Thymus (tissue), 11 donors: Measurements from ENCODE around the gene ANOS1. TPM values are rescaled to one million over a fixed set of nuclear protein-coding genes. Genes with fewer than 3 reads are reported as not detected.

Source experiments
- DNase-seq, 9 donors: peaks; one replicate each; pipeline ENCODE4 v3.0.0-alpha.2; 2013; ENCODE audit warnings: low spot score in 9 of 9, low read depth in 6 of 9, missing footprints in 1 of 9
- H3K27ac ChIP-seq, 2 donors: one replicate each; pipeline ENCODE4 v1.5.1; 2013; ENCODE audit warnings: control low read depth in 1 of 2, low read depth in 1 of 2, low read length in 1 of 2, mild to moderate bottlenecking in 1 of 2, moderate library complexity in 1 of 2
- H3K27me3 ChIP-seq, 2 donors: one replicate each; pipeline ENCODE4 v1.5.1; 2013; ENCODE audit warnings: low read length in 1 of 2; ENCODE audit not compliant: control insufficient read depth in 2 of 2, insufficient read depth in 1 of 2
- H3K36me3 ChIP-seq, 2 donors: one replicate each; pipeline ENCODE4 v1.5.1; 2013; ENCODE audit warnings: low read length in 1 of 2, mild to moderate bottlenecking in 1 of 2, moderate library complexity in 1 of 2; ENCODE audit not compliant: control insufficient read depth in 2 of 2, insufficient read depth in 2 of 2
- H3K4me1 ChIP-seq, 2 donors: one replicate each; pipeline ENCODE4 v1.5.1; 2013; ENCODE audit warnings: low read length in 2 of 2; ENCODE audit not compliant: control insufficient read depth in 2 of 2, insufficient read depth in 2 of 2
- H3K4me3 ChIP-seq, 2 donors: one replicate each; pipeline ENCODE4 v1.5.1; 2013; ENCODE audit warnings: low read length in 2 of 2, control low read depth in 1 of 2, mild to moderate bottlenecking in 1 of 2
- H3K9me3 ChIP-seq, 2 donors: one replicate each; pipeline ENCODE4 v1.5.1; 2013; ENCODE audit warnings: low read length in 1 of 2, mild to moderate bottlenecking in 1 of 2; ENCODE audit not compliant: control insufficient read depth in 2 of 2, insufficient read depth in 1 of 2
- WGBS: extraction: QIAGEN DNeasy Blood & Tissue Kit; methylation state at CpG from one replicate; pipeline ENCODE4 v1.1.7; 2013; 5-methylcytosine and 5-hydroxymethylcytosine counted together
- polyA plus RNA-seq: library from polyadenylated mRNA; stranded (reverse); fragments of 200-250 nt; gene quantifications from one replicate; pipeline ENCODE4 v1.2.3, GENCODE V29; 2013
- total RNA-seq: library from RNA; stranded (reverse); fragments of 120-200 nt; gene quantifications from one replicate; pipeline ENCODE4 v1.2.4, GENCODE V29; 2013
- donor health status: healthy.

The ANOS1 gene
- total and polyA plus RNA-seq, 2 donors, result 1.3 to 3.4 TPM

GRCh38 chrX:8657883-8658282 is 74.1 kb downstream of the ANOS1 start:
- no peak for DNase-seq
- WGBS, result 91% methylated on average over 2 of the region's 2 CpGs
- Histone ChIP-seq H3K27me3 (no peaks in the 10 kb centered on the region), H3K4me3 (no peak overlapping the region), H3K36me3 (no peaks in the 10 kb centered on the region), H3K27ac (no peak overlapping the region), H3K9me3 (no peaks in the 10 kb centered on the region), H3K4me1 (no peaks in the 10 kb centered on the region)

GRCh38 chrX:8653956-8654355 is 78.0 kb downstream of the ANOS1 start:
- no peak for DNase-seq
- 90% methylated on average over 2 of the region's 2 CpGs for WGBS
- no peaks in the 10 kb centered on the region for H3K27me3 ChIP-seq

GRCh38 chrX:8649969-8650368 is 82.0 kb downstream of the ANOS1 start:
- no peak for DNase-seq
- no peaks in the 10 kb centered on the region for H3K4me1 ChIP-seq
- H3K27ac ChIP-seq, result no peak overlapping the region
- H3K4me3 ChIP-seq, result no peak overlapping the region
- no peaks in the 10 kb centered on the region for H3K36me3 ChIP-seq
- peaks cover 0 to 3% of the 10 kb centered on the region in 2 donors for H3K9me3 ChIP-seq
- H3K27me3 ChIP-seq, result no peaks in the 10 kb centered on the region

More at GRCh38 chrX:8653956-8654355, 78.0 kb downstream of the ANOS1 start:
- H3K9me3 ChIP-seq, result no peaks in the 10 kb centered on the region
- H3K36me3 ChIP-seq, result no peaks in the 10 kb centered on the region
- no peak overlapping the region for H3K4me3 ChIP-seq
- no peaks in the 10 kb centered on the region for H3K4me1 ChIP-seq
- H3K27ac ChIP-seq, result no peak overlapping the region

- no peak overlapping the region for H3K27ac ChIP-seq
- peaks cover 0 to 3% of the 10 kb centered on the region in 2 donors for H3K9me3 ChIP-seq
- DNase-seq, result no peak
- no peaks in the 10 kb centered on the region for H3K36me3 ChIP-seq
- 88% methylated on average over 7 of the region's 7 CpGs for WGBS
- H3K4me1 ChIP-seq, result no peaks in the 10 kb centered on the region
- no peaks in the 10 kb centered on the region for H3K27me3 ChIP-seq
- H3K4me3 ChIP-seq, result no peak overlapping the region
These were observed 84.8 kb downstream of the ANOS1 start for GRCh38 chrX:8647176-8647575.

GRCh38 chrX:8639949-8640475 is 91.9 kb downstream of the ANOS1 start:
- H3K4me3 ChIP-seq, result no peak overlapping the region
- H3K27me3 ChIP-seq, result no peaks in the 10 kb centered on the region
- 83% methylated on average over 11 of the region's 11 CpGs for WGBS
- H3K9me3 ChIP-seq, result no peaks in the 10 kb centered on the region
- no peak for DNase-seq
- no peak overlapping the region for H3K27ac ChIP-seq
- H3K4me1 ChIP-seq, result no peaks in the 10 kb centered on the region
- H3K36me3 ChIP-seq, result no peaks in the 10 kb centered on the region

- Histone ChIP-seq H3K36me3 (no peaks in the 10 kb centered on the region), H3K9me3 (no peaks in the 10 kb centered on the region), H3K4me3 (no peak overlapping the region), H3K27me3 (no peaks in the 10 kb centered on the region), H3K4me1 (no peaks in the 10 kb centered on the region), H3K27ac (no peak overlapping the region)
- no peak for DNase-seq
These were observed 95.4 kb downstream of the ANOS1 start for GRCh38 chrX:8636497-8636896.

GRCh38 chrX:8635812-8636211 is 96.1 kb downstream of the ANOS1 start:
- no peak overlapping the region for H3K4me3 ChIP-seq
- no peak overlapping the region for H3K27ac ChIP-seq
- WGBS, result 94% methylated on average over 5 of the region's 5 CpGs
- H3K9me3 ChIP-seq, result no peaks in the 10 kb centered on the region
- no peak for DNase-seq
- no peaks in the 10 kb centered on the region for H3K36me3 ChIP-seq
- no peaks in the 10 kb centered on the region for H3K27me3 ChIP-seq
- H3K4me1 ChIP-seq, result no peaks in the 10 kb centered on the region

GRCh38 chrX:8632924-8633323 is 99.0 kb downstream of the ANOS1 start:
- no peaks in the 10 kb centered on the region for H3K36me3 ChIP-seq
- WGBS, result 73% methylated on average over 7 of the region's 7 CpGs

GRCh38 chrX:8629871-8630270 is 102.1 kb downstream of the ANOS1 start:
- no peak for DNase-seq
- Histone ChIP-seq H3K27me3 (no peaks in the 10 kb centered on the region), H3K4me3 (no peak overlapping the region), H3K4me1 (no peaks in the 10 kb centered on the region), H3K9me3 (no peaks in the 10 kb centered on the region), H3K36me3 (no peaks in the 10 kb centered on the region), H3K27ac (no peak overlapping the region)
- WGBS, result 94% methylated on average over 7 of the region's 7 CpGs

More at GRCh38 chrX:8632924-8633323, 99.0 kb downstream of the ANOS1 start:
- Histone ChIP-seq H3K27me3 (no peaks in the 10 kb centered on the region), H3K4me1 (no peaks in the 10 kb centered on the region), H3K9me3 (no peaks in the 10 kb centered on the region), H3K27ac (no peak overlapping the region), H3K4me3 (no peak overlapping the region)
- no peak for DNase-seq

GRCh38 chrX:8627796-8628195 is 104.1 kb downstream of the ANOS1 start:
- Histone ChIP-seq H3K36me3 (no peaks in the 10 kb centered on the region), H3K4me1 (no peaks in the 10 kb centered on the region), H3K4me3 (no peak overlapping the region), H3K9me3 (no peaks in the 10 kb centered on the region), H3K27me3 (no peaks in the 10 kb centered on the region), H3K27ac (no peak overlapping the region)
- no peak for DNase-seq
